Mesothelial cell of epicardium (in vitro differentiated cells): Measurements from ENCODE around the gene SERPINI1. TPM values are rescaled to one million over a fixed set of nuclear protein-coding genes. Genes with fewer than 3 reads are reported as not detected.

ENCODE experiments used
- DNase-seq, 2 experiments: peaks; one replicate each; pipeline ENCODE4 v3.0.0; 2021; ENCODE audit warnings: low spot score in 2 of 2; ENCODE audit not compliant: unreplicated experiment in 2 of 2
- H3K27ac Mint-ChIP-seq: 2 replicates; pipeline ENCODE4 v1.8.0; 2021; ENCODE audit warnings: mixed read lengths
- H3K27me3 Mint-ChIP-seq: 2 replicates; pipeline ENCODE4 v1.8.0; 2021; ENCODE audit warnings: low read depth, mixed read lengths
- H3K36me3 Mint-ChIP-seq: 2 replicates; pipeline ENCODE4 v1.8.0; 2021; ENCODE audit warnings: mixed read lengths
- H3K4me1 Mint-ChIP-seq: 2 replicates; pipeline ENCODE4 v1.8.0; 2021; ENCODE audit warnings: mixed read lengths
- H3K4me3 Mint-ChIP-seq: 2 replicates; pipeline ENCODE4 v1.8.0; 2021; ENCODE audit warnings: mild to moderate bottlenecking, moderate library complexity, mixed read lengths
- H3K9me3 Mint-ChIP-seq: 2 replicates; pipeline ENCODE4 v1.8.0; 2021; ENCODE audit warnings: mixed read lengths
- CTCF ChIP-seq: fragments of 200-600 bp; sonication (generic); IDR thresholded peaks from one replicate; pipeline ENCODE4 v1.5.0; 2021; ENCODE audit warnings: antibody characterized with exemption; ENCODE audit not compliant: unreplicated experiment
- total RNA-seq: library from RNA; stranded (reverse); gene quantifications from 3 replicates; pipeline ENCODE4 v1.2.1, GENCODE V29; 2021

Gene SERPINI1
- total RNA-seq, 1 donor from 2014 or later = 6.1 TPM

- Mint-ChIP-seq H3K4me3 (no peak overlapping the region), H3K27me3 (peaks cover 11% of the 10 kb centered on the region), H3K27ac (no peak overlapping the region), H3K4me1 (peaks cover 8% of the 10 kb centered on the region), H3K9me3 (no peaks in the 10 kb centered on the region), H3K36me3 (no peaks in the 10 kb centered on the region)
- TF ChIP-seq CTCF = no peak
- no peak for DNase-seq
These were observed 50.3 kb downstream of the SERPINI1 start for GRCh38 chr3:167785790-167786189.

GRCh38 chr3:167787440-167787839 lies 51.9 kb downstream of the SERPINI1 start:
- DNase-seq = no peak
- no peak for TF ChIP-seq CTCF
- no peak overlapping the region for H3K4me3 Mint-ChIP-seq
- H3K4me1 Mint-ChIP-seq = peaks cover 8% of the 10 kb centered on the region
- H3K27me3 Mint-ChIP-seq = peaks cover 11% of the 10 kb centered on the region
- H3K27ac Mint-ChIP-seq = no peak overlapping the region
- H3K9me3 Mint-ChIP-seq = no peaks in the 10 kb centered on the region
- H3K36me3 Mint-ChIP-seq = no peaks in the 10 kb centered on the region

GRCh38 chr3:167798443-167798842 lies 62.9 kb downstream of the SERPINI1 start:
- Mint-ChIP-seq H3K9me3 (peaks cover 6% of the 10 kb centered on the region), H3K27ac (no peak overlapping the region), H3K4me1 (no peaks in the 10 kb centered on the region), H3K4me3 (no peak overlapping the region), H3K36me3 (no peaks in the 10 kb centered on the region), H3K27me3 (no peaks in the 10 kb centered on the region)
- DNase-seq = no peak
- TF ChIP-seq CTCF = no peak

- no peaks in the 10 kb centered on the region for H3K9me3 Mint-ChIP-seq
- no peaks in the 10 kb centered on the region for H3K27me3 Mint-ChIP-seq
- H3K4me1 Mint-ChIP-seq = peaks cover 15% of the 10 kb centered on the region
- peak overlapping the region; percentile 27 for H3K27ac Mint-ChIP-seq
- no peaks in the 10 kb centered on the region for H3K36me3 Mint-ChIP-seq
- no peak overlapping the region for H3K4me3 Mint-ChIP-seq
- DNase-seq = no peak
- no peak for TF ChIP-seq CTCF
These were observed 73.4 kb downstream of the SERPINI1 start for GRCh38 chr3:167808910-167809309.

- no peak for TF ChIP-seq CTCF
- Mint-ChIP-seq H3K27ac (no peak overlapping the region), H3K4me3 (no peak overlapping the region), H3K36me3 (no peaks in the 10 kb centered on the region), H3K4me1 (peaks cover 15% of the 10 kb centered on the region), H3K27me3 (no peaks in the 10 kb centered on the region), H3K9me3 (no peaks in the 10 kb centered on the region)
- no peak for DNase-seq
These were observed 74.7 kb downstream of the SERPINI1 start for GRCh38 chr3:167810236-167810635.

GRCh38 chr3:167811031-167811430 lies 75.5 kb downstream of the SERPINI1 start:
- Mint-ChIP-seq H3K4me1 (peaks cover 15% of the 10 kb centered on the region), H3K9me3 (no peaks in the 10 kb centered on the region), H3K27me3 (no peaks in the 10 kb centered on the region), H3K4me3 (no peak overlapping the region), H3K27ac (no peak overlapping the region), H3K36me3 (no peaks in the 10 kb centered on the region)
- no peak for TF ChIP-seq CTCF
- no peak for DNase-seq
